ENCODE data around the gene SSR2.
"Not testable (repeated sequence)": the region's sequence is repeated elsewhere in the genome, so short reads cannot be mapped to it uniquely, and the experiment has no call there.

Gene SSR2

DNA sequence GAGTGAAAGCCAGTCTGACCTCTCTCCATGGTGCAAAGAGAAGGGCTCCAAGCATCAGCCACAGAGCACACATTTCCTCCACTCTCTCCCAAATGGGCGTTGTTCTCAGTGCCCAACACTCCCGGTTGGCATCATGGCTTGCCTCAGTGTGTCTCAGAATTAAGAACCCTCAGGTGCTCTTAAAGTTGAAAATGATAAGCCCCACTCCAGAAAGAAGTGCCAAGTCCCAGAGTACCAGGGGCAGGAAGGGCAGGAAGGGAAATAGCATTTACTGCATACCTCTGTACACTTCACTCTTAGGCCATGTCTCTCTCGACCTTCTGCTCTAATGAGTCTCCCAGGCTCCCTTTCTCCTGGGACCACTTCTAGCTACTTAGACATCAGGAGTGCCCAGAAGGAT, 27.2 kb downstream of the SSR2 start:
- DNase-seq (ENCODE audit: low spot score), result no peak

DNA sequence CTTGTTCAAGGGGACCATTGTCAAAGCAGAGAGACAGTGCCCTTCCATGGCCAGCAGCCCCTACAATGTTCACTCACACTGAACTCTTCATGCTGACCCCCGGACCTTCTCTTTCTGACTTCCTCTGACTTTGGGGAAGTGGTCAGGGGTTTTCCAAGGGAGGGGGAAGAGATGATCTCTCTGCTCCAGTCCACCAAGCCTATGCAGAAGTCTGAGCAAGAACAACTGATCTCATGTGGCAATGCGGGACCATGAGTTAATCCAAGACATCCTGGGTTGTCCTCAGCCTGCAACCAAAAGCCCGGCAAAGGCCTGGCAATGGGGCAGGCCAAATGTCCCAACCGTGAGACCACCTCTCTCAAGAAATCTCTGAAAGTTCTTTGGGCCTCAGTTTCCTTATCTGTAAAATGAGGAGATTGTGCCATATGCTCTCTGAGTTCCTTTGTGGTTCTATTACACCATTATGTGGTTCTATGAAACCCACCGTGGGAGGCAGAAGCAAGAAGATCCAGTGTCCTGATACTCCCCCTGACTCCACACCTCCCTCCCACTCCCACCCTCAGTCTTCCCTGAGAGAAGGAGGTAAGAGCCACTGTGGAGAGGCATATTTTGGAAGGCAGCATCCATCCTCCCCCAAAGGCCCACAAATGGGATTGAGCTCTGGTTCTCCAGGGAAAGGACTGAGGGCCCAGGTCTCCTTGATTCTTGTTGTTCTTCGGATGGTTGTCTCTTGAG, 30.6 kb downstream of the SSR2 start:
- peak; percentile 82 for DNase-seq (ENCODE audit: low spot score)

DNA sequence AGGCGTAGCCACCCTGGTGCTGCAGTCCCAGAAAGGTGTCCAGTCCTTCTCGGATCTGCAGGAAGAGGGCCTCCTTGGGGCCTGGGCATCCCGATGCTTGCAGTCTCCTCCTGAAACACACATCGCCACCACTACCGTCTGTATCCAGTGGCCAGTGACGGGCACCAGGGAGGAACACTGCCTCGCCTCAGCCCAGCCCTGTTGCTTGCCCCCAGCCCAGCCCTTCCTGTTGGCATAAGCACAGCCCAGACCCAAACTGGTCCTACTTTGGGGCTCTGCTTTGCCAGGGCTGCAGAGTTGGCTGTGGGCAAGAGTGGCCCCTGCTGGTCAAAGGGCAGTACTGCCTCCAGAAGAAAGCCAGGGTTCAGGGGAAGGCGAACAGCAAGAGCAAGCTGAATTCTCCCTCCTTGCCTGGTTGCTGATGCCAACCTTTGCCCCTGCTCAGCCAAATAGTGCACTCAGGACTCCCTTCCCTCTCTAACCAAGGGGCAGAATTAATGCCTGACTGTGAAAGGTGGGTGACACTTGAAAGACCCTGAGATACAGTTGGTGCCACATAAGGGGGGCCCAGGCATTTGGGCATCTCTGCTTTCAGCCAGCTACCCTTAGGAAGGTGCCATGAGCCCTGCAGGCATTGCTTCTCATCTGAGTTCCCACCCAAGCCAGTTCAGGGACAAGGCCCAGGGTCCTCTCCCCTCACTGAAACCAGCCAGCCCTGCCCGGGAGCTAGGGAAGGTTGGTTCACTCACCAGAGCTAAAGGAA, 31.3 kb downstream of the SSR2 start:
- peak; percentile 79 for DNase-seq (ENCODE audit: low spot score)

DNA sequence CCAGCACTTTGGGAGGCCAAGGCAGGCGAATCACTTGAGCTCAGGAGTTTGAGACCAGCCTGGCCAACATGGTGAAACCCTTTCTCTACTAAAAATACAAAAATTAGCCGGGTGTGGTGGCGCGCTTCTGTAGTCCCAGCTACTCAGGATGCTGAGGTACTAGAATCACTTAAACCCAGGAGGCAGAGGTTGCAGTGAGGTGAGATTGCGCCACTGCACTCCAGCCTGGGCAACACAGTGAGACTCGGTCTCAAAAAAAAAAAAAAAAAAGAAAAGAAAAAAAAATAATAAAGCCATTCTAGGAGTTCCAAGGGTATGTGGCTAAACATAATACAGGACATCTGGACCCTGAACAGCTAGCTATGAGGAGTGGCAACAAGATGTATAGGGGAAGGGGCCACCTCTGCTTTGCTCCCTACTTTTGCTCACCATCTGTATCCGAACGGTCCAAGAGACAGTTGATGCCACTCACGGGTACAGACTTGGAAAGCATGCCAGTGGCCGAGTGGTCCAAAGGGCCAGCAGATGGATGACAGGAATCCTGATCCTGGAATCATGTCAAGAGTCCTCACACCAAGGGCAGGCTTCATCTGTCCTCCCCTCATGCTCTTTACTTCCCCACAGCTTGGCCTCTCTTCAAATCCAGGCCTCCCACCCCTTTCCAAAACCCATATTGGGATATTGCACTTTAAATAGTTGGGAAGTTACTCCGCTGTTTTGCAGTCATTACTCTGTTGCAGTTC, 35.7 kb downstream of the SSR2 start:
- not testable (repeated sequence) for DNase-seq (ENCODE audit: low spot score)

DNA sequence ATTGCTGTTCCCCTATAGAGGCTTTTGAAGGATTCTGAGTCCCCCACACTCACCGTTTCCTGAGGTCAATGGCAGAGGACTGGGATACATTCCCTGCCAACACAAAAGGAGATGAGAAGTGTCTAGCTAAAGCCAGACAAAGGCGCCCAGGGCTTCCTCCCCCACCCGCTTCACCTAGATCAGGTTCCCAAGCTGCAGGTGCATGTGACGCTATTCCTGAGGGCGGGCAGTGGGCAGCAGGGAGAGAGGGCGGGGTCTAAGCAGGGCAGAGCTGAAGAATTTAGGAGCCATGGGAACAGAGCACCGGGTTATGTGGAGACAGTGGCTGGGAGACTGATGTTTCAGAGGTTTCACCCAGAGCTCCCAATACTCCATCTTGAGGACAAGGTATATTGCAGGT, 36.4 kb downstream of the SSR2 start:
- DNase-seq (ENCODE audit: low spot score), result no peak

DNA sequence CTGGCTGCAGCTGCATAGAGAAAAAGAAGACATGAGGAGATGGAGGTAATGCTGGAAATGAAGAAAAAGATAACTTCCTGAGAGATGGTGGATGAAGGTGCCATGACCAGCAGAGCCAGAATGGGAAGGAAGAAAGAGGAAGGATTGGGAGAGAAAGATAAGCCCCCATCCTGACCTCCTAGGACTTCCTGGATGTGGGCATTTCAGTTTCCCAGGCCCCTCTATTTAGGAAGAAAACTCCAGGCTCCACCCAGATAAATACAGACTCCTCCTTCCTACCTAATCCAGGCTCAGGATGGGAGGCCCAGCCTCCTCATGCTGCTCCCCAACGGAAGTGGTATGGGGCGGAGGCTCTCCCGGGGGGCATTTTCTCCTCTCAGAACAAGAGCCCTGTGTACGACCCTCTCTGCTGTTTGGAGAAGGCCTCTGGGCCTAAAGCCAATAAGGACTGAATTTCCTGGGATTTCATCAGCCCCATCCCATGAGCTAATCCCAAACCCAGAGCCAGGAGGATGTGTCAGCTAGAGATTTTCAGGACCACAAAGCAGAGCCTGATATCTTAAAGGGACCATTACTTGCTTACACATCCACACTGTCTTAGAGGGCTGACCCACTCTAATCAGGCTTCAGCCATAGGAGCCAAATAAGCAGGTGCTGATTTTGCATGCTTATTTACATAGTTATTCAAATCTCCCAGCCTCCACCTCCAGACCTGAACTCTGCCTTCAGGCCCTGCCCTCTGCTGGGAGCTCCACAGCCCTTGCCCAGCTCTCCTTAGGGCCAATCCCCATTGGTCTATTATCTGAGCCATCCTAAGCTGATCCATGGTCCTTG, 37.3 kb downstream of the SSR2 start:
- no peak for DNase-seq (ENCODE audit: low spot score)

DNA sequence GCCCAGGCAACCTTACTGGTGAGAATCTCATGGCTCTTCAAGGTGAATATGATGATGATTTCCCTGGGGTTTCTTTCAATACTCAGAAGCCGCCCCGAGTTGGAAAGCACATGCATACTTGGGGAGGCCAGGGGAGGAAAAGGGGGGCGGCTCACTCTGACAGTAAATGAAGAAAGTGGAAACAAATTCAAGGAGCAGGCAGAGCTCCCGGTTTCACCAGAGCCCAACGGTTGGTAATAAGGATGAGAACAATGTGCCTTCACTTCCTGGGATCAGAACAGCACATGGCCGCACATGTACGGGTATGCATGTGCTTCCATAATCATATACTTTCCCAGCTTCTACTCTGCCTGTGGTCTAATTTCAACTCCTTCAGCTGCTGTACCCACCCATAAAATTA, 38.6 kb downstream of the SSR2 start:
- DNase-seq (ENCODE audit: low spot score), result no peak

DNA sequence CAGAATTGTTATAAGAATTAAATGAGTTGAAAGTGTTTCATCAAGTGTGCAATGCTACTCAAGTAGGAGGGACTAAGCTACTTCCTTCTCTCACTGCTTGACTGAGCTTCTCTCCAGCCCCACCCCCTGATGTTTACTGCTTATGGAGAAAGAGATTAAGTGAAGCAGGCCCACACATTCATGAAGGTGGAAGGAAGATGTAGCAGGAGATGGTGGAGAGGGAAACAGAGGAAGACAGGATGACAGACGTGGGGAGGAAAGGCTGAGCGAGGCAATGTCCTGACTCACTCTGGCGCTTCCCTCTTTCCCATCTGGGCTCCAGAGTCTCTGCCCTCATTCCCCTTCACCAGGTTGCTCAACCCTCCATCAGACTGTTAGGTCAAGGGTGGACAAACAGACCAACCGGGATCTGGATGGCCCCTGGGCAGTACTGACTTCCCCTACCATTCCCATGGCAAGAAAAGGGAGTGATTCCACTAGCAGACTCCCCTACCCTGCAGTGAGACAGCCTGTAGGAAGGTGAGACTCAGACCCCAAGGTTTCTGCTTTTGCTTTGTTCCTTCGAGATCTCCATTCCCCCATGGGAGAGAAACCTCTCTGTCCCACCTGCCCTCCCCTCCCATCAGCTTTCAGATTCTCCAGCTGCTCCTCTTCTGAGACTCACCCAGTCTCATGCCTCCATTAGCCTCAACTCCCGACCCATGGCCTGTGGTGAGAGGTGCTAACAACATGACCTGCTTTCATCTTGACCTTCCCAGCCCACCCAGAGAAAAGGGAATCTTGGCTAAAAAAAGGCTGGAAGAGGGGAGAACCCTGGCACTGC, 39.3 kb downstream of the SSR2 start:
- peak; percentile 22 for DNase-seq (ENCODE audit: low spot score)

DNA sequence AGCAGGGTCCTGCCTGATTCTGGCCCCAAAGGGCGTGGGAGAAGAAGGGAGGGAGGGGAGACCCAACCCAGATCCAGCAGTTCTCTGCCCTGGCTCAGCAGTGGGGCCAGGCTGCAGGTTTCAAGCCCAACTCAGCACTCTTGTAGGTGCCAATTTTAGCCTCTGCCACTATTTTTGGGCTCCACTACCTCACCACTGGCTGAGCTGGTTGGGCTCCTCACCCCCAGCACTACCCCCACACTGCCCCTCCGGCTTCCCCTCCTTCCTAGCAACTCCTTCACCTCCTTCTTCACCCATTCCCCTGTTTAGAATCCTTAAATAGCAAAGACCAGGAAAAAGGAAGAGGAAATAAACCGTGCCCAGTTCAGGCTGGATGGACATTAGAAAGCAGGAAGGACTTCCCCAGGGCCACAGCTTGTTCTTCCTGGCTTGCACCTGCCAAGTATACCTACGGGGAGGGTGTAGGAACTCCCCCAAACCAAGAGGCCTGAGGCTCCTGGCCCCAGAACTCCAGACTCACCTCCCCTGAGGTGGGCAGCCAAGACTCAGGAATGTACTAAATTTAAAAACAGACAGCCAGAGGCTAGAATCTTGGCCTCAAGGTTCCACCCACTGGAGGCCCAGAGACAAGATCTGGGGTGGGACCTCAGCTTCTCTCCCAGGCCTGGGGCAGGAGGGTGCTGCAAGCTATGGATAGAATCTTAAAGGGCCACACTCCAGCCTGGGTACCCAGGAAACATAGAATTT, 41.0 kb downstream of the SSR2 start:
- DNase-seq (ENCODE audit: low spot score), result no peak

DNA sequence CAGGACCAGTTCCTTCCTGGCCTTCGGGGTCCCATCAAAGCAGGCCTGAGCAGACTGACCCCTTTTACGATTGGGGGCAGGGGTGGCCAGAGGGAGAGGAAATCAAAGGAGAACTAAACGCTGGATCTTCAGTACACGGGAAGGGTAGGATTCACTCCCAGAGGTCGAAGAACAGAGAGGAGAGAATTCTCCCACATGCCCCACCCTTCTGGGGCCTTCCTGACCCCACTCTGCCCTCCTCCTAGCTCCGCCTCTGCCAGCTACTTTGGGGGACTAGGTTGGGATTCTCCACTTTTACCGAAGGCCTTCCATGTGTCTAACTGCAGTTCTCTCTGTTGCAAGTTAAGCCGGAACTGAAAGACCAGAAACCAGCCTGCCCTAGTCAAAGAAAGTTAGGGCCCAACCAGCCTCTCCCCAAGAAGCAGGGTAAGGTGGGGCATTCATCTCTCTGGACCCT, 41.8 kb downstream of the SSR2 start:
- no peak for DNase-seq (ENCODE audit: low spot score)

DNA sequence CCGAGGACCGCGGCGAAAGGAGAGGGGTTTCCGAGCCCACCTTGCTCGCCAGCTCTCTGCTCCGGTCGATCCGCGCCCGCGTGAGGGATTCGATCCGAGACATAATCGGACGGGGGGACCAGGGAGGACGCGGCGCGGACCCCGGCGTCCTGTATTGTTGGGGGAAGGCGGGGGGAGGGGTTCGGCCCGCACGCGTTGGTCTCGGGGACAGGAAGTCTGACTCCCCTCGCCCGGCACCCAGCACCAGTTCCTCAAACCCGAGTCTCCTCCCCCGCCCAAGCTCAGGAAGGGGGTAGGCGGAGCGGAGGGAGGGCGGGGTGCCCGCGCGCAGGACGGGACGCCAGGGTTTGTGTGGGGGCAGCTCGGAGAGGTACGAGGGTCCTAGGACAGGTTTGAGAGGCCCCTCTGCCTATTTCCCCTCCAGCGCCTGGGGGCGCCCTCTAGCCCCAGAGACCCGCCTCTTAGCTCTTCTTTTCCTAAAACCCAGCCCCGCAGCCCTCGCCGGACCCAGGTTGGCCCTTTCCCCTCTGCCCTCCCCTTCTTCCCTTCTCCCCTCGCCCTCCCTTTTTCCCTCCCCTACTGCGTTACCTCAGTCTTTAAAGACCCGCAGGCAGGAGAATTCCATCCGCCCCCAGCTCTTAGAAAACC, 42.3 kb downstream of the SSR2 start, which contains the start of gene ARHGEF2:
Gene ARHGEF2, minus strand, starts transcription at position 223 of the 648 bp plus-strand sequence. Its CDS starts 120 bp downstream, at position 103.
- DNase-seq (ENCODE audit: low spot score), result peak; percentile 74

DNA sequence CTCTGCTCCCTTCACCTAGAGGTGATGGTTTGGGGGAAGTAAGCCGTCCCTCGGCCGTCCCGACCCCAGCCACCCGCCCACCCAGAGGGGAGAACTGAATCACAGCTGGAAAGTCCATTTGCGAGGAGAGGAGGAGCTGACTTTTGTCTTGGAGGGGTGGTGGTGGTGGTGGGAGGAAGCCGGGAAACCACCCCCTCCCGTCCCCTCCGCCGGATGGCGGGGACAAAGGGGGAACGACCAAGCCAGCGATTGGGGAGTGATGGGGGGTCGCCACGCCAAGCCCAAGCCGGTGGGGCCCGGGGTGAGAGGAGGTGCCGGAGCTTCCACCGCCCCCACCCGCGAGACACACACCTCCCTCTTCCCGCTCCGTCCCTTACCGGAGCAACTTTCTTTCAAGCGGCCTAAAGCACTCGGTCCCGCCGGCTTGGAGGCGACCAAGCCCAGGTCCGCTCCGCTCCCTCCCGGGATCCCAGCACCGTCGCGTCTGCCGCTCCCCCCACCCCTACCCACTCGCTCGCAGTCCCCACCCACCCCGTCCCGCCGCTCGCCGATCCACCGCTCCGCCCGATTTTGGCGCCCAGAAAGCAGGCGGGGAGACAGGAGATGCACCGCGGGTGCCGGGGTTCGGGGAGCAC, 42.9 kb downstream of the SSR2 start:
- DNase-seq (ENCODE audit: low spot score), result no peak

DNA sequence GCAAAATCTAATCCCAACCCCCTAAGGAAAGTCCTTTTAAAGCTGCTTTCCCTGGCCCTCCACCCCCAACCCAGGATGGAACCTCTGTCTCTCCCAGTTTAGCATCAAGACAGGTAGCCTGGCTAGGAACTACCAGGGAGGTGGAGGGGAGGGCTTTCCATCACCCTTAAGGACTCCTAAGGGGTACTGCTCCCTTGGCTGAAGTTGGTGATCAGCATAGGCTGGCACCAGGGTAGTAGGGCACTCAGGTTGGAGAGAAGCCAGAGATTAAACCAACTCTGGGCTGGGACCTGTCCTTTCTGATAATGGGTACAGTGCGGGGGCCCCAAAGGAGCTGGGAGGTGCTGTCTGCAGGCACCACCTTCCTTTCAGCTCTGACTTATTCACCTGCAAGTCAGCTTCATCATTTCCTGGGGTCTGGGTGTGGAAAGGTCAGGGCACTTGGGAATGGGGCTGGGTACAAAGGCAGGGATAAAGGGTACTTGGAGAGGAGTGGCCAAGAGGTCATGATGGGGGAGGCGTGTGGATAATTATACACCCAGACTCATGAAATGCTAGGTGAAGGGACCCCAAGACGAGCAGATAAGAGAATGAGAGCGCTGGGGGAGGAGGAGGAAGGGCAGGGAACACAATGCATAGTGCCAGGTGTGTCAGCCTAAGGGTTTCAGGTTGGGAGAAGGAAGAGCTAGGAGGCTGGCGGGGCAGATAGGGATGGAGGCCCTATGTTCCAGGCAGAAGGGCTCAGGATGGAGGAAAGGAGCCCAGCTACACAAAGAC, 43.6 kb downstream of the SSR2 start:
- DNase-seq (ENCODE audit: low spot score), result no peak

DNA sequence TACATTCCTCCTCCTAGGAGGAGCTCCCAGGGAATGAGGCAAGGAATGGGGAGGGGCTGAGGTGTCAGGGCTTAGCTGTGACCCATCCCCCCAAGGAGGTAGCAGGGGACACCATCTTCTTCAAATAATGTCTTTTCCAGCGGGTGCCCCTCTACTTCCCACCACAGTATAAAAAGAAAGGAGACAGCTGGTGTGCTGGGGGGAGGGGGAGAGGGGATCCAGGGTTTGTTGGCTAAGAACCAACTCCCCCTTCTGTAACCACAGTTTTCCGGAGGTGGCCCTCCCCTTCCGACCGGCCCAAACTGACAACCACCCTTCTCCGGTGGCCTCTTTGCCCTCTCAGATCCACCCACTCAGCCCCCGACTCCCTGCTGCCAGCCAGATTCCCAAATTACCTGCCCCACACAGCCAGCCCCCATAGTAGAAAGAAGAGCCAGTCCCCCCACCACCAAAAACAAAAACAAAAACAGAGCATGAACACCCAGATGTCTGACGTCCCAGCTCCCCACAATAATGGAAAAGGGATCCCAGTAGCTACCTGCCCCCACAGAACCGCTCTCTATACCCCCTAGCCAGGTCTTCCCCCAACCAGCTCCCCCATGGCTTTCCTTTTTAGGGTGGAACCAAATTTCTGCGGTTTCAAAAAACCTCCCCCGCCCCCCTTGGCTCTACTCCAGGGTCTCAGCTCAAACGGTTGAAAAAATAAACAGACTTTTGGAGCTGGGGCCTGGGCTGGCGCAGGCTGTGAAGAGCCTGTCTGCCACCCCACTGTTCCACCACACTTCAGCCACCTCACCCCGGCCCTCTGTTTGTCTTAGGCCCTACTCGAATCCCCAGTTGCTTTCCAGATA, 44.5 kb downstream of the SSR2 start:
- no peak for DNase-seq (ENCODE audit: low spot score)

DNA sequence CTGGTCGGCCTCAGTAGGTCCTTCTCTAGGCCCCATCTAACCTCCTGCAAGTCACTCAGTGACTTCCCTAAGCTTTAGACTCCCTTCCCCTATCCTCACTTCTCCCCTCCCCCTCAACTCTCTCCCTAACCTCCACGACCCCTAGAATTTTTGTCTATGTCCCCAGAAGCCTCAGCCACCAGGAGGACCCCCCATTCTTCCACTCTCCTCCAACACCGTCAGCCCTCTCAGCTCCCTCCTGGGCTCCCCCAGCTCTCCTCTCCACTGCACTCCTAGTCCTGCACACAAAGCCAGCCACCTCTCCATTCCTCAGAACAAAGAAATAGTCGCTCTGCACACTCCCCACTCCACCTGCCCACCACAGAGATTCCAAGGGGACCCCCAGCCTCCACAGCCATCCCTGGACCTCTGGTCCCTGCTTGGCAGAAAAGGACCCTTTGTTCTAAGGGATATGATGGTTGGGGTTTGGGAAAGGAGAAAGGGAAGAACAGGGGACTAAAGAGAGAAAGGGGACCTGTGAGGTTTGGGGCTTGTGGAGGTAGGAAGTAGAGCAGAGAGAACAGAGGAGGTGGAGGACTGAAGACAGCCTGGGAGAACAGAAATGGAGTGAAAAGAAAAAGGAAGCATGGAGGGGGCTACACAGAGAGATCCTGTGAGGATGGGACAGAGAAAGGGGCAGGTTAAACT, 45.2 kb downstream of the SSR2 start:
- no peak for DNase-seq (ENCODE audit: low spot score)

DNA sequence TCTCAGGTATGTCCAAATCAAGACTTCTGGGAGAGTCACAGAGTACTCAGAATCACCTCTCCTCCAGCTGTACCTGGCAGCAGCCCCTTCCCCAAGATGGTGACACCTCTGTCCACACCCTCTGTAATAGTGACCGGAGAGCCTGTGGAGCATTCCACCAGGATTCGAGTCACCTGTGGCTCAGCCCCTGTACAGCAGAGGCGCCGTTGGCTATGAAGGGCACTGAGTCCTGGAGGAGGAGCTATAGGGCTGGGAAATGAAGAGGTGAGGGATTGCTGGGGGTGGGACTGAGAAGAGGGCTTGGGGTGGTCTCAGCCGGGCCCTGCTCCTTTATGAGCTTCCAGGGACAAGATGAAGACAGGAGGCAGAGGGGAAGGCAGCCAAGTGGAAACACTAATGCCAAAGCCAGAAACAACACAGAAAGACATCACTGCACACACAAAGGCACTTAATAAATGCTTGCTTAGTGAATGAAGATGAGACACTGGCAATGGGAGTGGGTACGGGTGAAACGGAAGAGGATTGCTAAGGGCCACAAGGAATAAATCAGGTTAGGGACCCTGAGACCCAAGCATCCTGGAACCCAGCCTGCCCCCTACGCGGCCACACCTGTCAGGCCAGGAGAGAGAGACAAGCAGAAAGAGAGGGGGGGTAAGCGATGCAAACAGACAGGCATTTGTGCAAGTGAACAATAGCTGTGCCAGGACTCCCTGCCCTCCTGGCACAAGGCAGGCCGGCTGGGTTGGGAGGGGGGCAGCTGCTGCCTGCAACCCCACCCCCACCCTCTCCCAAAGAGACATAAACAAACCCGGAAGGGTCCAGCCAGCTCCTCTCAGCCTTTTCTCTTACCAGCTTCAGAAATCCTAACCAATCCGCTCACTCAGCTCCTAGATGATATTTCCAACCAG, 46.3 kb downstream of the SSR2 start:
- peak; percentile 96 for DNase-seq (ENCODE audit: low spot score)
